ENCODE data around the gene ARHGEF12.

The ARHGEF12 gene

GRCh38 chr11:120514541-120515121, 178.4 kb downstream of the ARHGEF12 start:
- no peak for TF ChIP-seq CTCF (conservative IDR thresholded peaks at IDR 0.05; ENCODE audit: low read depth, low read length)
- no peak for DNase-seq (ENCODE audit: low read depth)
- H3K4me3 ChIP-seq (ENCODE audit: low read length) = no peak overlapping the region

GRCh38 chr11:120515186-120515723, 179.0 kb downstream of the ARHGEF12 start:
- no peak overlapping the region for H3K4me3 ChIP-seq (ENCODE audit: low read length)
- no peak for TF ChIP-seq CTCF (conservative IDR thresholded peaks at IDR 0.05; ENCODE audit: low read depth, low read length)
- DNase-seq (ENCODE audit: low read depth) = no peak

- DNase-seq (ENCODE audit: low read depth) = no peak
- no peak overlapping the region for H3K4me3 ChIP-seq (ENCODE audit: low read length)
- TF ChIP-seq CTCF (conservative IDR thresholded peaks at IDR 0.05; ENCODE audit: low read depth, low read length) = no peak
These were observed 180.5 kb downstream of the ARHGEF12 start for GRCh38 chr11:120516461-120517389.

- TF ChIP-seq CTCF (conservative IDR thresholded peaks at IDR 0.05; ENCODE audit: low read depth, low read length) = no peak
- no peak overlapping the region for H3K4me3 ChIP-seq (ENCODE audit: low read length)
- no peak for DNase-seq (ENCODE audit: low read depth)
These were observed 181.2 kb downstream of the ARHGEF12 start for GRCh38 chr11:120517390-120517761.

- TF ChIP-seq CTCF (conservative IDR thresholded peaks at IDR 0.05; ENCODE audit: low read depth, low read length) = no peak
- H3K4me3 ChIP-seq (ENCODE audit: low read length) = no peak overlapping the region
- no peak for DNase-seq (ENCODE audit: low read depth)
These were observed 181.6 kb downstream of the ARHGEF12 start for GRCh38 chr11:120517801-120518291.

- no peak overlapping the region for H3K4me3 ChIP-seq (ENCODE audit: low read length)
- TF ChIP-seq CTCF (conservative IDR thresholded peaks at IDR 0.05; ENCODE audit: low read depth, low read length) = no peak
- DNase-seq (ENCODE audit: low read depth) = no peak
These were observed 182.1 kb downstream of the ARHGEF12 start for GRCh38 chr11:120518356-120518755.
